ENCODE results near the gene ATXN7L1.
"Not testable (repeated sequence)": the region's sequence is repeated elsewhere in the genome, so short reads cannot be mapped to it uniquely, and the experiment has no call there.

Gene ATXN7L1

DNA sequence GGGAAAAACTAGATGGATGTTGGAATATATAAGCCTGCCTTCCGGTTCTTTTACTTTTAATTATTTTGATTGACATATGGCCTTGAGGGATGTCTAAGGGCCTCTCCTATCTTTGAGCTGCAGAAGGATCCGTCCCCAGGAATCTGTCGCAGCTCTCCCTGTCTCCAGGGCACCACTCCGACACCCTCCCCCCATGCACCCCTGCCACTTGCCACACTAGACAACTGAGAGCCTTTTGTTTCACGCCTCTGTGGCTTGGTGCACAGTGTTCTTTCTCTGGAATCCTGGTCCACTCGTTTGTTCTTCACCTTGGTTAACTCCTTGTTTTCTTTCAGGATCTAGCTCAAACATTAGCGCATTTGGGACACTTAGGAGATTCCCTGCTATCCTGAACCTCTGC, 171.0 kb downstream of the ATXN7L1 start:
- DNase-seq (ENCODE audit: low spot score) = no peak

DNA sequence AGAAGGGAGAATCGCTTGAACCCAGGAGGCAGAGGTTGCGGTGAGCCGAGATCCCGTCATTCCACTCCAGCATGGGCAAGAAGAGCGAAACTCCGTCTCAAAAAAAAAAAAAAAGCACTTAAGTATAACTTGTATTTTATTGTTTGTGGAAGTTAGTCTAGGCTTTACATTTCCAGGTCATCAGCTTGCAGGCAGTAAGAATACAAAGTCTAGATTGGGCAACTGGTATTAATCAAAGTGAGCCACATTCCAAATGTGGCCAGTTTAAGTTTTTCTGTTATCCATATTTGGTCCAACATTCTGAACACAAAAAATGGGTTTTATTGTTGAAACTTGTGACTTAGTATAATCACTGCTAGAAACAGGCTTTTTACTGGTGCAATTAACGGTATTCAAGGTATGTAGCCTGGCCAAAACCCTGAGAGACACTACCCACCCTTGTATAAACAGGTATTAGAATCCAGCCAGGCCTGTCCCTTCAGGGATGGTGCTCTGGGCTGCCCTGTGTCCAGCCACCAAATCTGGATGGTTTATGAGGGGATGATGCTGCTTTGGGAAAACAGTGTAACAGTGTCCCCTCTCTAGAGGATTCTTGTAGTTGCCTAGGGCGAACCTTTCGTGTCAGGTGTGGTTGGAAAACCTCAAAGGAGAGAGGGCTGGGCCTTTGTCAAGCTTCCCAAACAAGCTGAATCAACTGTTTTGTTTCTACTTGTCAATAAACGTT, 173.0 kb downstream of the ATXN7L1 start:
- DNase-seq (ENCODE audit: low spot score) = no peak

GRCh38 chr7:105699568-105700236, 176.7 kb downstream of the ATXN7L1 start:
- DNase-seq (ENCODE audit: low spot score) = no peak

- no peak for DNase-seq (ENCODE audit: low spot score)
Observed at GRCh38 chr7:105698531-105698930, 177.9 kb downstream of the ATXN7L1 start.

- no peak for DNase-seq (ENCODE audit: low spot score)
Observed at GRCh38 chr7:105697753-105698152, 178.6 kb downstream of the ATXN7L1 start.

DNA sequence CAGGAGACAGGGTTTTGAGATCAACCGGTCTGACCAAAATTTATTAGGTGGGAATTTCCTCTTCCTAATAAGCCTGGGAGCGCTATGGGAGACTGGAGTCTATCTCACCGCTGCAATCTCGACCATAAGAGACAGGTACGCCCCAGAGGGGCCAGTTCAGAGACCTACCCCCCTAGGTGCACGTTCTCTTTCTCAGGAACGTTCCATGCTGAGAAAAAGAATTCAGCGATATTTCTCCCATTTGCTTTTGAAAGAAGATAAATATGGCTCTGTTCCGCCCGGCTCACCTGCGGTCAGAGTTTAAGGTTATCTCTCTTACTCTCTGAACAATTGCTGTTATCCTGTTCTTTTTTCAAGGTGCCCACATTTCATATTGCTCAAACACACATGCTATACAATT, 179.2 kb downstream of the ATXN7L1 start:
- DNase-seq (ENCODE audit: low spot score) = not testable (repeated sequence)

DNA sequence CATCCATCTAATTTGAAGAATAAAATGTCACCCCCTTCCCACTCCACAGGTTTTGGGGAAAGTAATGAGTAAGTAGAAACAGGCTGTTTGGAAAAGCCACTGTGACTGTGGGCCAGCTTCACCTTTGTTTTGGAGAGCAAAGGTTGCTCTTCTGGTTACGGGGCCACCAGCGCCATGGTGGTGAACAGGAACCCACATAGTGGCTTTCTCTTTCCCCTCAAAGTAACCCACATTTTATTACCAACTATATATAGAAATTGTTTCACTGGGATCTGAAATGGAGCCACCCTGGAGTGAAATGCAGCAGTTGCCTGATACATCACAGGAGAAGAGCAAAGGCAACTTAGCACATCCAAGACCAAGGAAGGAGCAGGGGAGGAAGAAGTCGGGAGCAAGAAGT, 182.8 kb downstream of the ATXN7L1 start:
- no peak for DNase-seq (ENCODE audit: low spot score)

GRCh38 chr7:105691680-105692564, 184.5 kb downstream of the ATXN7L1 start:
- no peak for DNase-seq (ENCODE audit: low spot score)

DNA sequence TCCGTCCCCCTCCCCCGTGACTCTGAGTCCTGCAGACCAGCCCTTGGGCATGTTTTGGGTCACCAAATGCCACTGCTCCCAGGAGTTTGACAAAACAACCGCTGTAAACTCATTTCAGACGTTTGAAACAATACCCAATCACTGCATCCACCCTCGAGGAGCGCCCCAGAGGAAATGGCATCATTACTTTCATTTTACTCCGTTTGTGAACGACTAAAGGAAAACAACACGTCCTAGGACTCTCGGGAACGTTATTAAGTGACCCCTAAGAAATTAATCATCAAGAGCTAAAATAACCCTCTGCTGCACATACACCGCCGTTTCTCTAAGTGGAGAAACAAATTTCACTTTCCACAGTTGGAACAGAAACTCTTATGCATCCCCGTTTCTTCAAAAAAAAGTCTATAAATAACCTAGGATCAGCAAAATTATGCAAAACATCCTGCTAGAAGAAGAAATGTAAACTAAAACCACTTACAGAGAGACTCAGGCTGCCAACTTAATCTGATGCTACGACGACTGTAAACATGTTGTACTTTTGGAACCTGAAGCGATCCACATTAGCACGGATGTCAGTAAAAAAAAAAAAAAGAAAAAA, 185.2 kb downstream of the ATXN7L1 start:
- no peak for DNase-seq (ENCODE audit: low spot score)

- DNase-seq (ENCODE audit: low spot score) = no peak
Observed at GRCh38 chr7:105690325-105690945, 186.0 kb downstream of the ATXN7L1 start.

- no peak for DNase-seq (ENCODE audit: low spot score)
Observed at GRCh38 chr7:105689067-105689819, 187.2 kb downstream of the ATXN7L1 start.

- no peak for DNase-seq (ENCODE audit: low spot score)
Observed at GRCh38 chr7:105688617-105689016, 187.8 kb downstream of the ATXN7L1 start.

DNA sequence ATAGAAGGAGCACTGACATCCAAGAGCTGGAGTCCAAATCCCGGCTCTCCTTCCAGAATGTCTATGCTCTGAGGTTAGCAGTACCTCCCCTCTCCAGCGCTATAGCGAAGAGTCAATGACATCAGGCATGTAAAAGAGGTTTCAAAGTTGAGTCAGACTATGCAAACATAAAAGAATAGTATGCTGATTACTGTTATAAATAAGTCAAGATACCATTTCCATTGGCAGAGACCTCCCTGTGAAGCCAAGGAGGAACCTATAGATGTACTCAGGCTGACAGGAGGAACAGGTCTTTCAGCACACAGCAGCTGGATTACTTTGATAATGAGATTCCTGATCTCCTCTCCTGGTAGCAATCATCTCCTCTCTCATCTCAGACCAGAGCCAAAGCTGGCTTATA, 191.2 kb downstream of the ATXN7L1 start:
- DNase-seq (ENCODE audit: low spot score) = no peak

GRCh38 chr7:105682341-105683060, 193.9 kb downstream of the ATXN7L1 start:
- DNase-seq (ENCODE audit: low spot score) = no peak

DNA sequence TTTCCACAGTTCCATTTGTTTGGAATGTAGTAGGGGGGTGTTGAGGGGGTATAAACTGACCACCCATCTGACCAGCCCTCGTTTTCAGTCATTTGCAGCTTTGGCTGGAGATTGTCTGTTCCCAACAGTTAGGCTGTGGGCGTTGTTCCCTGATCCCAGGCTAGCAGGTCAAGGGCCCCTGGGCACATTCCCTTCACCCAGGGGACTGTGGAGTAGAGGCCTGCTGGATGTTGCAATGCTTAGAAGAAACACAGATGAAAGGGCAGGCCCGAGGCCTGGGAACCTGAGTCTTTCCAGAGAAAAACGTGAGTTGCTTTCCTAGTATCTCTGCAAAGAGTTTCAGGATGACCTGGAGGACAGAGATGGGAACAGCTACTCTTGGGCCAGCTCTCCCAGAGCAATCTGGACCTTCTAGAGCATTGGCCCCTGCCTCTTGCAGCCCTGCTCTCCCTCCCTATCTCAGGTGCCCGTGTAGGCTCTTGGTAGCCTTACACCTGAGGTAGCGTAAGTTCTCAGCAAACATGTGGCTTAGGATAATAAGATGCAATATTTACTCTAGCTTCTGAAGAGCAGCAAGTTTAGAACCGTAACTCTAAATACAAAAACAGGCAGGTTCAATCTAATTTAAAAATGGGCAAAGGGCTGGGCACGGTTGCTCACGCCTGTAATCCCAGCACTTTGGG, 195.8 kb downstream of the ATXN7L1 start:
- no peak for DNase-seq (ENCODE audit: low spot score)

- DNase-seq (ENCODE audit: low spot score) = no peak
Observed at GRCh38 chr7:105678811-105679495, 197.4 kb downstream of the ATXN7L1 start.

- DNase-seq (ENCODE audit: low spot score) = no peak
Observed at GRCh38 chr7:105677817-105678573, 198.4 kb downstream of the ATXN7L1 start.

GRCh38 chr7:105677410-105677730, 199.0 kb downstream of the ATXN7L1 start:
- DNase-seq (ENCODE audit: low spot score) = no peak

- DNase-seq (ENCODE audit: low spot score) = no peak
Observed at GRCh38 chr7:105675934-105676371, 200.4 kb downstream of the ATXN7L1 start.

Measured in left forelimb (tissue), 1 donor.